Myocyte (in vitro differentiated cells): ENCODE data around the gene ZNF44. TPM values are rescaled to one million over a fixed set of nuclear protein-coding genes. Genes with fewer than 3 reads are reported as not detected.
"Not testable (repeated sequence)": the region's sequence is repeated elsewhere in the genome, so short reads cannot be mapped to it uniquely, and the experiment has no call there.

Experiments
- DNase-seq: peaks from one replicate; pipeline ENCODE4 v3.0.0-alpha.2; 2012; ENCODE audit warnings: low read depth
- polyA plus RNA-seq: library from polyadenylated mRNA; unstranded; fragments of >200 nt; gene quantifications from one replicate; pipeline ENCODE4 v1.2.1, GENCODE V29; 2012; ENCODE audit warnings: missing spikeins
- total RNA-seq: library from RNA; depleted of rRNA; stranded (reverse); fragments of >200 nt; gene quantifications from 2 replicates; pipeline ENCODE4 v1.2.3, GENCODE V29; 2014

Gene ZNF44
- 8.2 and 8.7 TPM in 2 replicates for total RNA-seq
- 4.9 TPM for polyA plus RNA-seq

GRCh38 chr19:12294249-12295158 lies at the start of gene ZNF44:
Gene ZNF44, minus strand, starts transcription at chr19:12294883. Its CDS starts 189 bp downstream, at chr19:12294694.
- DNase-seq = peak; percentile 98

DNA sequence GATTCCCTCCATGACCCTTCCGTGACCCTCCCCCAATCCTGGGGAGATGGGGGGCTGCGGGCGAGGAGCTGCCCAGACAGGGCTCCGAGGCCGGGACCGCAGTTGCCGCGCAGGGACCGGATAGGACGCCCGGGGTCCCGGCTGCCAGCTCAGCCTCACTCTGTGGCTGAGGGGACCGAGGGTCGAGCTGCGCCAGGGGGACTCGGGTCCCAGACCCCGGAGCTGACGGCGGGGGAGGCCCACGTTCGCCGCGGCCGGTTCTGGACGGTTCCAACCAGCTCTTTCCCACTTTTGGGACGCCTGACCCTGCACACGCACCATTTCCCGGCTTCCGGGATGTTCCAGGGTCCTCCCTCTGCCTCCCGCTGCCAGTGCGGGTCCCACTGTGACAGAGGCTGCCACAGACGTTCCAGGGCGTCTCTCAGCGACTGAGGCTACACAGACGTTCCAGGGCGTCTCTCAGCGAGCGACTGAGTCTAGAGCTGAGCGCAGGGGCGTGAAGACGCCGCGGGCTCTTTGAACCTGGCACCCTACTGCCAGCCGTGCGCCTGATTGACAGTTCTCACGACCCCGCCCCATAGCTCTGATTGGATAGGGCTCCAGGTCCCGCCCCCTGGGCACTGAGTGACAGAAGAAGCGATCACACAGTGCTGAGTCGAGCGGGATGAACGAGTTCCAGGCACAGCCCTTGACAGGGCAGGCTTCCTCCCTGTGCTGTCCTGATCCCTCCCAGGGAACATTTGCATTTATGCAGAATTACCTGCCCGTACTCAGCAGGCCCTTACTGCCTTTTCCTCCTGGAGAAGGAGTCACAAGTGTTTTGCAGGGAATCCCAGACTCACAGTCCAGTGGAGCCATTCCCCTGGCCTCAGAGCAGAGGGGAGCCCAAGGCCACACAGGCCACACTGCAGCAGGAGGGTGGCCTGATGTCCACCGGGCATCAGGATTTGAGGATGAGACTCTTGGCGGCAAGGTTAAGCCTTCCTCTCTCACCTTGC lies 38.8 kb upstream of the ZNF44 start, which contains the start of gene ZNF563:
Gene ZNF563, minus strand, starts transcription at position 472 of the 998 bp plus-strand sequence. Its CDS starts 151 bp downstream, at position 321.
- DNase-seq = peak; percentile 97

DNA sequence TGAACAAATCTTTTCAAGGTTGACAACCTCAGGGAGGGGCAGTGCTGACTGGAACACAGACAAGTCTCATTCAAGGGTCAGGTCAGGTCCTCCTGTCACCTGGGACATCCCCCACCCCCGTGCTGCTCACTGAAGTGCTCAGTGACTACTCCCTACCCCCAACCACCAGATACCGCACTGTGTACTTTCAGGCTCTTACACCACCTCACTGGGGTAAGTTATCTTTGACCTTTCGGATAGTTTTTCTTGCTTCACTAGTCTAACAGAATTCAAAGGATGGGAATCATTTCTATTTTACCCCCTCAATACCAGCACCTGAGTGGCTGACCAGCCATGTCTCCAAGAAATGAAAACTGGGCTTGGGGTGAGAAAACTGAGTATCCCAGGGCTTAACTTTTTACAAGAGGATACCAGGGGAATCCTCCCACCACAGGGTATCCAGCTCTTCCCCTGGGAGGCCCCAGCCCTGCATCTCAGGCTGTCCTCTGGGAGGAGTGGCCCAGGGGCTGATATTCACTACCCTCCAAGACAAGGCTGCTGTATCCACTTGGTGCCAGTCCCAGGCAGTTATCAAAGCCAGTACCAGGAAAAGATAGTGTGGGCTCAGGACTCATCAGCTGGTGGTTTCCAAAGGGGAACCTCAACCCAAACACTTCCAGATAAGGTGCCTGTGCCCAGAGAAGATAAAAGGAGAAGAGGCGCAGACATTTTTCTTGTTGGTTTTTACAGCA lies 36.7 kb upstream of the ZNF44 start:
- DNase-seq = no peak

- DNase-seq = no peak
Observed at GRCh38 chr19:12330340-12330739, 35.7 kb upstream of the ZNF44 start.

DNA sequence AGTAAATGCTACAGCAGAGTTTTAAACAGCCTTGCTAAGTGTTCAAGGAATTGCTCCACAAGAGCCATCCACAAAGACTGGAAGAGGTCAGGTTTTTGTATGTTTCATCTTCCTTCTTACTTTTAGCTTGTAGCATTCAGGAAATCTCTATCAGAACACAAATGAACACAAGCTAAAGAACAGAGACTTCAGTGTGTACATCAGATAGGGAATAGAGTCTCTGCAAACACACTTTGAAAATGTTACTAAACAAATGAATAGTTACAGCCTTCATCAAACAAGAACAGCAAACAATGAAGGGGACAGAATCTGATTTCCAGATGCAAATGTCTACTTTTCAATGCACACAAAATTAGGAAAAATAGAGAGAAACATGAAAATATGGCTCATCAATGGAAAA lies 31.0 kb upstream of the ZNF44 start:
- DNase-seq = no peak

- no peak for DNase-seq
Observed at GRCh38 chr19:12318782-12319413, 24.2 kb upstream of the ZNF44 start.

- DNase-seq = no peak
Observed at GRCh38 chr19:12314553-12314952, 19.9 kb upstream of the ZNF44 start.

GRCh38 chr19:12308891-12309290 lies 14.2 kb upstream of the ZNF44 start:
- not testable (repeated sequence) for DNase-seq

DNA sequence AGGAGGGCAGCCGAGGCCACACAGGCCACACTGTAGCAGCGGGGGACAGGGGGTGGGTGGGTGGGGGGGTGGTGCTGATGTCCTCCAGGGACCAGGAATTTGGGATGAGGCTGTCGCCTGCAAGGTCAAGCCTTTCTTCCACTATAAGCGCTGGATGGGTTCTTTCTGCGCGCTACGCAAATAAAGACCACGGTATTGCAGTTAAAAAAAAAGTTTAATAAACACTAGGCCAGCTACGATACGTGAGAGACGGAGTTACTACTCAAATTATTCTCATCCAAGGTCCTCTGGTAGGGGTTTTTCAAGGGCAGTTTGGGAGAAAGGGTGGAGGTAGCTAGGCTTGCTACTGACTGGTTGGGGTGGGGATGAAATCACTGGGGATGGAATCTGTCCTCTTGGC lies 508 bp upstream of the ZNF44 start:
- DNase-seq = no peak

- peak; percentile 65 for DNase-seq
Observed at GRCh38 chr19:12293777-12294248, 870 bp downstream of the ZNF44 start.

- no peak for DNase-seq
Observed at GRCh38 chr19:12289790-12290065, 5.0 kb downstream of the ZNF44 start.

GRCh38 chr19:12287958-12288500 lies 6.7 kb downstream of the ZNF44 start:
- no peak for DNase-seq

GRCh38 chr19:12284631-12285030 lies 10.1 kb downstream of the ZNF44 start:
- no peak for DNase-seq

- DNase-seq = no peak
Observed at GRCh38 chr19:12284226-12284625, 10.5 kb downstream of the ZNF44 start.

DNA sequence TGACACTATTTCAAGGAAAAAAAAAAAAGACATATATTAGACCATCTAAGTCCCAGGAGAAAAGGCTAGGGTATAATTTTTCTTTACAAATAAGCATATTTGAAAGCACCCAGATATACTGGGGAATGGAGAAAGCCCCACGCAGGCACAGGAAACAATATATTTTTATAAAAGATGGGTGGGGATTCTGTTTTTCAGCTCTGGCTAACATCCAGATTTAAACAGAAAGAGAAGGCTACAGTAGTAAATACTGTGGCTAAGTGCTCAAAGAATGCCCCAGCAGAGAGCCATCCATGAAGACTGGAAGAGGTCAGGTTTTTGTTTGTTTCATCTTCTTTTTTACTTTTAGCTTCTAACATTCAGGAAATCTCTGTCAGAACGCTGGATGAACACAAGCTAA lies 16.0 kb downstream of the ZNF44 start:
- DNase-seq = no peak

GRCh38 chr19:12272980-12273901 lies 21.4 kb downstream of the ZNF44 start:
- no peak for DNase-seq

DNA sequence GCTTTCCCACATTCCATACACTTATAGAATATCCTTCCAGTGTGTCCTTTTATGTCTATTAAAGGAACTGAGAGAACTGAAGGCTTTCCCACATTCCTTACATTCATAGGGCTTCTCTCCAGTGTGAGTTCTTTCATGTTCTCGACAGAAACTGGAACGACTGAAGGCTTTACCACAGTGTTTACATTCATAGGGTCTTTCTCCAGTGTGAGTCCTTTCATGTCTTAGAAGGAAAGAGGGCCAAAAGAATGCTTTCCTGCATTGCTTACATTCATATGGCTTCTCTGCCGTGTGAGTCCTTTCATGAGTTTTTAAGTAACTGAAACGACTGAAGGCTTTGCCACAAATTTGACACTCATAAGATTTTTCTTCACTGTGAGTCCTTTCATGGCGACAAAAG lies 22.3 kb downstream of the ZNF44 start:
- no peak for DNase-seq

DNA sequence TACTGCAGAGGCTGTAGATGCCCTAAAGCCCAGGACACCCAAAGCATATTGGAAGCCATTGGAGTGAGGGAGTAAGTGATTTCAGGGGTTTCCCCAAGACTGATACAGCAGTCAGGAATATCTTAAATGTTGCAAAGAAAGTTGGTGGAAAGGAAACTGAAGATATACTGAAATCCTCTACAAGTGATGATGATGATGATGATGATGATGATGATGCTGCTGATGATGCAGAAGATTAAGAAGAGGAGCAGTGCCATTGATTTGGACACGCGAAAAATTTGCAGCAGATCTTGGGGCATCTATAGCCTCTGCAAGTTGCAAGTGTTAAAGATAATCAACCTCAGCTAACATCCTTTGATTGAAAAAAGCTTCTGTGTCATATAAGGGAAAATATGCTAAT lies 23.8 kb downstream of the ZNF44 start:
- DNase-seq = no peak
